SU-DHL-6 (cell line): ENCODE results near the gene PAN3.

Experiments
- H2AFZ ChIP-seq: fragments of 200-600 bp; sonication (generic); 2 replicates; pipeline ENCODE4 v1.6.1; 2014; ENCODE audit warnings: low read depth, mild to moderate bottlenecking, moderate library complexity, mixed read lengths, antibody characterized with exemption, low read length; ENCODE audit not compliant: severe bottlenecking
- H3F3A ChIP-seq: fragments of 200-600 bp; shearing (Covaris generic); 2 replicates; pipeline ENCODE4 v1.6.0; 2016; ENCODE audit warnings: antibody characterized with exemption, mild to moderate bottlenecking; ENCODE audit not compliant: insufficient read depth
- H3K27ac ChIP-seq: fragments of 200-600 bp; sonication (generic); 2 replicates; pipeline ENCODE4 v1.5.1; 2016; ENCODE audit warnings: low read depth, mild to moderate bottlenecking, low read length, moderate library complexity, mixed read lengths
- H3K27me3 ChIP-seq: fragments of 200-600 bp; sonication (generic), shearing (Covaris generic); 2 replicates; pipeline ENCODE4 v1.6.0; 2014; ENCODE audit warnings: mild to moderate bottlenecking, low read length
- H3K36me3 ChIP-seq: fragments of 200-600 bp; sonication (generic); 2 replicates; pipeline ENCODE4 v1.6.1; 2014; ENCODE audit warnings: mild to moderate bottlenecking, low read length, mixed read lengths
- H3K4me2 ChIP-seq: fragments of 300-600, 200-600 bp; shearing (Covaris generic), sonication (generic); 2 replicates; pipeline ENCODE4 v1.6.0; 2014; ENCODE audit warnings: low read length, low read depth, mild to moderate bottlenecking; ENCODE audit not compliant: poor library complexity, severe bottlenecking
- H3K4me3 ChIP-seq: fragments of 200-600 bp; sonication (generic); 2 replicates; pipeline ENCODE4 v1.5.1; 2014; ENCODE audit warnings: antibody characterized with exemption, low read length, mild to moderate bottlenecking, mixed read lengths; ENCODE audit not compliant: insufficient read depth, poor library complexity, severe bottlenecking
- H3K79me2 ChIP-seq: fragments of 200-600 bp; sonication (generic); 2 replicates; pipeline ENCODE4 v1.6.1; 2014; ENCODE audit warnings: mild to moderate bottlenecking, low read length, moderate library complexity; ENCODE audit not compliant: insufficient read depth
- H3K9ac ChIP-seq: fragments of 200-600 bp; sonication (generic); 2 replicates; pipeline ENCODE4 v1.7.0; 2014; ENCODE audit warnings: mild to moderate bottlenecking, low read length
- H3K9me2 ChIP-seq: fragments of 200-600 bp; sonication (generic); replicated peaks from 2 replicates; pipeline ENCODE4 v1.6.1; 2014; ENCODE audit warnings: low read length; ENCODE audit not compliant: insufficient read depth
- H3K9me3 ChIP-seq: fragments of 200-600 bp; sonication (generic); 2 replicates; pipeline ENCODE4 v1.6.1; 2014; ENCODE audit warnings: low read length, mixed read lengths; ENCODE audit not compliant: insufficient read depth
- H4K20me1 ChIP-seq: fragments of 200-600 bp; sonication (generic); 2 replicates; pipeline ENCODE4 v1.6.1; 2014; ENCODE audit warnings: low read depth, mild to moderate bottlenecking, antibody characterized with exemption, low read length, moderate library complexity, mixed read lengths
- EZH2phosphoT487 ChIP-seq: fragments of 200-600 bp; sonication (generic), shearing (Covaris generic); conservative IDR thresholded peaks from 2 replicates; pipeline ENCODE4 v1.6.1; 2018; ENCODE audit warnings: mild to moderate bottlenecking, antibody characterized with exemption, low read length, moderate library complexity, mixed read lengths
- TF ChIP-seq, protein P1 (sequence below): fragments of 200-600 bp; sonication (generic); IDR thresholded peaks from one replicate; pipeline ENCODE4 v1.5.1; 2017; ENCODE audit warnings: antibody characterized with exemption, mild to moderate bottlenecking, low read length, moderate library complexity; ENCODE audit not compliant: insufficient read depth, poor library complexity, severe bottlenecking

PAN3 gene

DNA sequence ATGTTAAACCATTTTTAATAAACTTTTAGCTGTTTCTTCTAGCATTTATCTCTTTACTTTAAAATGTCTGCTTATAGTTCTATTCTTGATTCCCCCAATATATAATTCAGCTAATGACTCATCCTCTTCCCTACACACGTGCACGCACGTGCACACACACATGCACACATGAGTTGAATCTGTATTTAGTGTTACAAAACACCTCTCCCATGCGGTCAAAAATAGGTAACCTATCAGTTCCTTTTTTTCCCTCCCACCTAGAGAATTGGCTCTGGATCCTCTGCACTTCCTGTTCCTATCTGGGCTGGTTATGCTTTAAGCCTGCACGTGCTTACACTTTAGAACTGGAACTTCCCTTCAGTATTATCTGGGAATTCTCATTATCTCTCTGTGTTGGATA, 144.1 kb downstream of the PAN3 start:
- TF ChIP-seq, protein P1, sequence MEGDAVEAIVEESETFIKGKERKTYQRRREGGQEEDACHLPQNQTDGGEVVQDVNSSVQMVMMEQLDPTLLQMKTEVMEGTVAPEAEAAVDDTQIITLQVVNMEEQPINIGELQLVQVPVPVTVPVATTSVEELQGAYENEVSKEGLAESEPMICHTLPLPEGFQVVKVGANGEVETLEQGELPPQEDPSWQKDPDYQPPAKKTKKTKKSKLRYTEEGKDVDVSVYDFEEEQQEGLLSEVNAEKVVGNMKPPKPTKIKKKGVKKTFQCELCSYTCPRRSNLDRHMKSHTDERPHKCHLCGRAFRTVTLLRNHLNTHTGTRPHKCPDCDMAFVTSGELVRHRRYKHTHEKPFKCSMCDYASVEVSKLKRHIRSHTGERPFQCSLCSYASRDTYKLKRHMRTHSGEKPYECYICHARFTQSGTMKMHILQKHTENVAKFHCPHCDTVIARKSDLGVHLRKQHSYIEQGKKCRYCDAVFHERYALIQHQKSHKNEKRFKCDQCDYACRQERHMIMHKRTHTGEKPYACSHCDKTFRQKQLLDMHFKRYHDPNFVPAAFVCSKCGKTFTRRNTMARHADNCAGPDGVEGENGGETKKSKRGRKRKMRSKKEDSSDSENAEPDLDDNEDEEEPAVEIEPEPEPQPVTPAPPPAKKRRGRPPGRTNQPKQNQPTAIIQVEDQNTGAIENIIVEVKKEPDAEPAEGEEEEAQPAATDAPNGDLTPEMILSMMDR = no peak
- no peak for TF ChIP-seq EZH2phosphoT487
- H3K9me2 ChIP-seq = no peaks in the 10 kb centered on the region
- no peak overlapping the region for H3K4me3 ChIP-seq
- no peak overlapping the region for H3K4me2 ChIP-seq
- no peak overlapping the region for H3K27ac ChIP-seq
- H3F3A ChIP-seq = no peaks in the 10 kb centered on the region
- H2AFZ ChIP-seq = no peak overlapping the region
- H3K9ac ChIP-seq = no peak overlapping the region
- no peaks in the 10 kb centered on the region for H3K79me2 ChIP-seq
- H3K9me3 ChIP-seq = no peaks in the 10 kb centered on the region
- H3K36me3 ChIP-seq = peaks cover 22% of the 10 kb centered on the region; the same call in 1 of the 2 replicates
- no peaks in the 10 kb centered on the region for H4K20me1 ChIP-seq
- no peaks in the 10 kb centered on the region for H3K27me3 ChIP-seq

DNA sequence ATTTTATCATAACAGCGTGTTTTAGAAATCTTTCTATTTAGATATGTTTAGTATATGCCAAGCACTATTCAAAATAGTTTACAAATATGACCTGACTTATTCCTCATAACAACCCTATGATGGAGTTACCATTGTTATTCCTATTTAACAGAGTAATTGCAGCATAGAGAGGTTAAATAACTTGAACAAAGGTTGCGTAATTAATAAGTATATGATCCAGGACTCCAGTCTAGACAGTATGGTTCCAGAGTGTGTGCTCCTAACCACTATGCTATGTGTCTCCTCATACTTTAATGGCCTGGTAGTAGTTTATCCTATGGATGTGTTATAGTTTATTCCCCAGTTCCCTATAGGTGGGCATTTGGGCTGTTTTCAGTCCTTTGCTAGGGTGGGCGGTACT, 145.3 kb downstream of the PAN3 start:
- Histone ChIP-seq H3K79me2 (no peaks in the 10 kb centered on the region), H3K9me3 (no peaks in the 10 kb centered on the region), H3K36me3 (peaks cover 24% of the 10 kb centered on the region; the same call in 1 of the 2 replicates), H2AFZ (no peak overlapping the region), H3K27ac (no peak overlapping the region), H3K4me3 (no peak overlapping the region), H3K9me2 (no peaks in the 10 kb centered on the region), H3K4me2 (no peak overlapping the region), H3K27me3 (no peaks in the 10 kb centered on the region), H4K20me1 (no peaks in the 10 kb centered on the region), H3K9ac (no peak overlapping the region), H3F3A (no peaks in the 10 kb centered on the region)
- TF ChIP-seq EZH2phosphoT487 = no peak
- TF ChIP-seq, protein P1 = no peak

DNA sequence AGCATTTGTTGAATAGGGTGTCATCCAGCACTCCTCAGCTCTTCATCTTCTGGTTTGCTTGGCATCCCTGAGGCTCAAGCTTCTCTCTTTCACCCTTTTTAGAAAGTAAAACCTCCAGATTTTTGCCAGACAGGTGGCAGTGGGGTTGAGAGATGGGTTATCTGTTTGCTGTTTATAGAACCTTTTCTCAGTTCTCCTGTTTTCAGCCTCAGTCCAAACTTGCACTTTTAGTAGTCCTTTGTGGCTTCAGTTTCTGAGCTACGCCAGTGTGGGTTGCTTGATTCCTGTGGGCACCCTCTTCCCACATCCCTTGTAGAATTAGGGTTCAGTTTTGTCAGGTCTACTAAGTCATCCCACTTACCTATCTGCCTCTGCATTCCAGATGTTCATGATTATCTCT, 147.9 kb downstream of the PAN3 start:
- peaks cover 19% of the 10 kb centered on the region; the same call in 1 of the 2 replicates for H3K36me3 ChIP-seq
- H3K9me2 ChIP-seq = no peaks in the 10 kb centered on the region
- TF ChIP-seq, protein P1 = no peak
- no peak for TF ChIP-seq EZH2phosphoT487

DNA sequence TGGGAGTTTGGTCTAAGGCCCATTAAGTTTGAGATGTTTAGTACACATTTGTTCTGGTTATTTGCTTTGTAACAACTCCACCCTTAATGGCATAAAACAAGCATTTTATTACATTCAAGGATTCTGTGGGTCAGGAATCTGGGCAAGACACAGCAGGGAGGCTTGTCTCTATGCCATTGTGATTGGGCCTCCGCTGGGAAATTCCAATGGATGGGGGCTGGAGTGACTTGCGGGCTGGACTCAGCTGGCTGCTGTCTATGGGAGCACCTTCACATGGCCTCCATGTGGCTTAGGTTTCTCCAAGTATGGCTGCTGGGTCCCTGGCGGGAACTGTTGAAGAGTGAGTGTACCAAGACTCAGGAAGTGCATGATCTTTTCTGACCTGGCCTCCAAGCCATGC, 159.0 kb downstream of the PAN3 start:
- TF ChIP-seq, protein P1 = no peak
- TF ChIP-seq EZH2phosphoT487 = no peak
- Histone ChIP-seq H3K4me3 (no peak overlapping the region), H3K79me2 (no peaks in the 10 kb centered on the region), H3K4me2 (no peak overlapping the region), H3K36me3 (peaks cover 23% of the 10 kb centered on the region), H3F3A (no peaks in the 10 kb centered on the region), H2AFZ (no peak overlapping the region), H3K27ac (no peak overlapping the region), H3K9ac (no peak overlapping the region), H3K9me2 (no peaks in the 10 kb centered on the region), H4K20me1 (no peaks in the 10 kb centered on the region), H3K9me3 (no peaks in the 10 kb centered on the region), H3K27me3 (no peaks in the 10 kb centered on the region)

More for the DNA sequence above, 147.9 kb downstream of the PAN3 start:
- Histone ChIP-seq H3K4me3 (no peak overlapping the region), H3K27ac (no peak overlapping the region), H3K79me2 (no peaks in the 10 kb centered on the region), H3K9me3 (no peaks in the 10 kb centered on the region), H4K20me1 (no peaks in the 10 kb centered on the region), H3K9ac (no peak overlapping the region), H3K4me2 (no peak overlapping the region), H3F3A (no peaks in the 10 kb centered on the region), H3K27me3 (no peaks in the 10 kb centered on the region), H2AFZ (no peak overlapping the region)
